Endothelial cell of umbilical vein (primary cell): ENCODE measurements around the gene ENGASE. TPM values are rescaled to one million over a fixed set of nuclear protein-coding genes. Genes with fewer than 3 reads are reported as not detected.

ENCODE experiments used
- BruUV-seq: library from RNA; stranded (reverse); fragments of 400-500 nt; replicated peaks from 2 replicates; lab custom pipeline; 2021; lab: Mats Ljungman, UMichigan
- CTCF ChIA-PET: fragments of 300-600, 350-600 bp; sonication (Branson Sonifier 250); formaldehyde crosslinking; loops from one replicate; lab custom pipeline; 2021; ENCODE audit warnings: antibody characterized with exemption, inconsistent platforms; lab: Charles Lee
- POLR2A ChIA-PET: fragments of 300-600, 350-600 bp; sonication (Branson Sonifier 250); formaldehyde crosslinking; loops from one replicate; lab custom pipeline; 2021; ENCODE audit warnings: antibody characterized with exemption, inconsistent platforms; lab: Charles Lee
- DNase-seq: peaks from one replicate; pipeline ENCODE4 v3.0.0-alpha.2; 2011; ENCODE audit warnings: low read depth, low spot score
- FAIRE-seq: peaks from 2 replicates; lab custom pipeline; 2011; peaks lifted over from hg19 to GRCh38; lab: Jason Lieb, UNC
- H2AFZ ChIP-seq: 2 replicates; pipeline ENCODE4 v1.6.0; 2012; ENCODE audit warnings: low read depth, low read length, control low read depth, inconsistent platforms
- H3K27ac ChIP-seq: 2 replicates; pipeline ENCODE4 v1.5.1; 2011; ENCODE audit warnings: low read depth, mild to moderate bottlenecking, control low read depth, low read length, moderate library complexity; ENCODE audit not compliant: insufficient read depth
- H3K27me3 ChIP-seq, 2 experiments: 2 replicates each; pipeline versions ENCODE4 v1.6.0 to v1.6.1; 2011; ENCODE audit warnings: low read length in 2 of 2, mixed read lengths in 1 of 2; ENCODE audit not compliant: control insufficient read depth in 2 of 2, insufficient read depth in 2 of 2
- H3K36me3 ChIP-seq, 2 experiments: 2 replicates in 1 of 2; 3 replicates in 1 of 2; pipeline ENCODE4 v1.5.1; 2011; ENCODE audit warnings: low read length in 2 of 2, mild to moderate bottlenecking in 1 of 2, moderate library complexity in 1 of 2; ENCODE audit not compliant: control insufficient read depth in 2 of 2, insufficient read depth in 2 of 2; ENCODE audit errors: extremely low read depth in 1 of 2
- H3K4me1 ChIP-seq: 3 replicates; pipeline ENCODE4 v1.5.1; 2011; ENCODE audit warnings: mild to moderate bottlenecking, low read length; ENCODE audit not compliant: control insufficient read depth, insufficient read depth; ENCODE audit errors: extremely low read depth
- H3K4me2 ChIP-seq: 2 replicates; pipeline ENCODE4 v1.6.1; 2011; ENCODE audit warnings: low read length, control low read depth, mixed read lengths; ENCODE audit not compliant: insufficient read depth
- H3K4me3 ChIP-seq, 3 experiments: fragments of 200-600 bp in 1 of 3; sonication (generic), shearing (Covaris generic) in 1 of 3; replicated peaks in 1 of 3; 2 replicates each; pipeline ENCODE4 v1.5.1; 2011 to 2016; ENCODE audit warnings: control low read depth in 3 of 3, low read length in 3 of 3, mild to moderate bottlenecking in 2 of 3, inconsistent platforms in 1 of 3, low read depth in 1 of 3, moderate library complexity in 1 of 3; ENCODE audit not compliant: insufficient read depth in 1 of 3
- H3K79me2 ChIP-seq: 2 replicates; pipeline ENCODE4 v1.6.0; 2012; ENCODE audit warnings: low read length, inconsistent platforms; ENCODE audit not compliant: control insufficient read depth, insufficient read depth
- H3K9ac ChIP-seq: replicated peaks from 2 replicates; pipeline ENCODE3; 2011; ENCODE audit warnings: low read length, control low read depth; ENCODE audit not compliant: insufficient read depth; ENCODE audit errors: extremely low read depth
- H3K9me1 ChIP-seq: replicated peaks from 3 replicates; pipeline ENCODE4 v1.6.0; 2011; ENCODE audit warnings: mild to moderate bottlenecking, low read length; ENCODE audit not compliant: control insufficient read depth, insufficient read depth; ENCODE audit errors: extremely low read depth
- H3K9me3 ChIP-seq: replicated peaks from 2 replicates; pipeline ENCODE4 v1.5.1; 2012; ENCODE audit warnings: low read length, inconsistent platforms; ENCODE audit not compliant: control insufficient read depth, insufficient read depth
- H4K20me1 ChIP-seq: replicated peaks from 2 replicates; pipeline ENCODE3; 2011; ENCODE audit warnings: mild to moderate bottlenecking, low read length; ENCODE audit not compliant: control insufficient read depth, insufficient read depth; ENCODE audit errors: extremely low read depth
- CTCF ChIP-seq, 2 donors: IDR thresholded peaks; 1 replicate in 1 of 2; 2 replicates in 1 of 2; pipeline ENCODE4 v1.5.1; 2011; ENCODE audit warnings: low read length in 2 of 2, mild to moderate bottlenecking in 2 of 2, moderate library complexity in 2 of 2, control low read depth in 1 of 2, inconsistent platforms in 1 of 2, low read depth in 1 of 2; ENCODE audit not compliant: insufficient read depth in 1 of 2; ENCODE audit errors: extremely low read depth in 1 of 2
- FOS ChIP-seq: IDR thresholded peaks from 2 replicates; pipeline ENCODE4 v1.6.1; 2011; ENCODE audit warnings: mild to moderate bottlenecking, low read length, moderate library complexity, borderline replicate concordance; ENCODE audit not compliant: insufficient read depth
- POLR2AphosphoS5 ChIP-seq: IDR thresholded peaks from 2 replicates; pipeline ENCODE4 v1.6.1; 2012; ENCODE audit warnings: low read depth, mild to moderate bottlenecking, control low read depth, low read length, moderate library complexity; ENCODE audit not compliant: insufficient read depth
- dilution Hi-C: fragments of 300-500 bp; cut with MboI; formaldehyde crosslinking; loops from one replicate; pipeline ENCODE4 v1.15.0; 2019; ENCODE audit warnings: low sequenced_read_pairs; ENCODE audit not compliant: extremely low pct_ligation_motif_present
- intact Hi-C: fragments of 100-400 bp; cut with micrococcal nuclease; formaldehyde crosslinking; loops from one replicate; pipeline ENCODE4 v1.10.0; 2022
- polyA plus RNA-seq, 4 experiments: library from polyadenylated mRNA; depleted of rRNA in 3 of 4; stranded (reverse) in 3 of 4; unstranded in 1 of 4; fragments of >200 nt; gene quantifications; 2 replicates each; pipeline versions ENCODE4 v1.2.1 to v1.2.3, GENCODE V29; 2011 to 2012; ENCODE audit warnings: missing spikeins in 1 of 4
- total RNA-seq: library from RNA; stranded (reverse); gene quantifications from 2 replicates; pipeline ENCODE4 v1.2.3, GENCODE V29; 2021

The ENGASE gene
- total and polyA plus RNA-seq, 2 donors (not counting 3 experiments of a cell fraction or from before 2014, with no cell fraction given): 13.7 to 20.8 TPM

GRCh38 chr17:79036181-79036580, 38.4 kb upstream of the ENGASE start:
- BruUV-seq: no TSS peak

More at GRCh38 chr17:79036181-79036580, 38.4 kb upstream of the ENGASE start:
- H3K27ac ChIP-seq: no peak overlapping the region
- no peak overlapping the region for H3K9ac ChIP-seq
- peaks cover 0 to 6% of the 10 kb centered on the region in 2 experiments for H3K27me3 ChIP-seq
- H3K9me1 ChIP-seq: no peaks in the 10 kb centered on the region
- no peak overlapping the region for H3K4me2 ChIP-seq
- TF ChIP-seq POLR2AphosphoS5: no peak
- TF ChIP-seq CTCF (IDR thresholded peaks at IDR 0.05; ENCODE audit: extremely low read depth in 1 of 2, insufficient read depth in 1 of 2, low read depth in 1 of 2, low read length in 2 of 2): no peak
- no peak for TF ChIP-seq FOS
- ChIA-PET CTCF (interaction anchor here (0.9 to 8.6 kb wide), 9 partner anchors 8 to 364 kb away, joined by 3 to 91 read pairs (median 4); partner anchors contain the start of gene CANT1), POLR2A (no interaction called here)
- no peaks in the 10 kb centered on the region for H3K36me3 ChIP-seq
- FAIRE-seq (no peak), DNase-seq (no peak)
- dilution Hi-C loops: no loop called here
- peaks cover 10% of the 10 kb centered on the region for H3K4me1 ChIP-seq
- intact Hi-C loops: loop anchor here (1.0 kb wide), 1 partner anchor 8 kb away; no protein-coding TSS in a partner anchor
- H3K4me3 ChIP-seq: no peak overlapping the region
- no peak overlapping the region for H2AFZ ChIP-seq
- H3K79me2 ChIP-seq: no peaks in the 10 kb centered on the region
- no peaks in the 10 kb centered on the region for H4K20me1 ChIP-seq
- H3K9me3 ChIP-seq: no peaks in the 10 kb centered on the region
